Osteoblast (primary cell): ENCODE results near the gene SAMD3. TPM values are rescaled to one million over a fixed set of nuclear protein-coding genes. Genes with fewer than 3 reads are reported as not detected.
"Not testable (repeated sequence)": the region's sequence is repeated elsewhere in the genome, so short reads cannot be mapped to it uniquely, and the experiment has no call there.

Experiments used
- DNase-seq: peaks from one replicate; pipeline ENCODE4 v3.0.0; 2011; ENCODE audit warnings: low spot score, mixed read lengths; ENCODE audit not compliant: insufficient read length; ENCODE audit errors: missing footprints
- H2AFZ ChIP-seq: 2 replicates; pipeline ENCODE4 v1.6.0; 2011; ENCODE audit warnings: mild to moderate bottlenecking, low read length
- H3K27ac ChIP-seq: 2 replicates; pipeline ENCODE4 v1.5.1; 2011; ENCODE audit warnings: mild to moderate bottlenecking, low read depth, low read length, moderate library complexity
- H3K27me3 ChIP-seq: 2 replicates; pipeline ENCODE4 v1.6.0; 2012; ENCODE audit warnings: mild to moderate bottlenecking, control low read depth, inconsistent platforms, low read length, moderate library complexity; ENCODE audit not compliant: insufficient read depth
- H3K36me3 ChIP-seq: 2 replicates; pipeline ENCODE4 v1.5.1; 2011; ENCODE audit warnings: mild to moderate bottlenecking, low read length, control low read depth, moderate library complexity; ENCODE audit not compliant: insufficient read depth
- H3K4me1 ChIP-seq: 2 replicates; pipeline ENCODE4 v1.5.1; 2011; ENCODE audit warnings: mild to moderate bottlenecking, low read length, control low read depth, moderate library complexity; ENCODE audit not compliant: insufficient read depth
- H3K4me2 ChIP-seq: 2 replicates; pipeline ENCODE4 v1.6.0; 2011; ENCODE audit warnings: mild to moderate bottlenecking, low read length; ENCODE audit not compliant: insufficient read depth
- H3K4me3 ChIP-seq: fragments of 200-600 bp; sonication (generic); 3 replicates; pipeline ENCODE4 v1.5.1; 2012; ENCODE audit warnings: mild to moderate bottlenecking, low read length, inconsistent platforms; ENCODE audit not compliant: insufficient read depth
- H3K79me2 ChIP-seq: 2 replicates; pipeline ENCODE4 v1.6.0; 2012; ENCODE audit warnings: mild to moderate bottlenecking, low read length, control low read depth, inconsistent platforms; ENCODE audit not compliant: insufficient read depth
- H3K9me3 ChIP-seq: 2 replicates; pipeline ENCODE4 v1.5.1; 2011; ENCODE audit warnings: low read depth, low read length, control low read depth
- H4K20me1 ChIP-seq: 2 replicates; pipeline ENCODE4 v1.6.0; 2012; ENCODE audit warnings: mild to moderate bottlenecking, low read length, control low read depth; ENCODE audit not compliant: insufficient read depth
- total RNA-seq: library from RNA; depleted of rRNA; stranded (reverse); fragments of >200 nt; gene quantifications from 2 replicates; pipeline ENCODE4 v1.2.3, GENCODE V29; 2012
- TF ChIP-seq, protein P1 (sequence below): IDR thresholded peaks from 2 replicates; pipeline ENCODE4 v1.5.1; 2011; ENCODE audit warnings: mild to moderate bottlenecking, low read depth, low read length, moderate library complexity; ENCODE audit errors: extremely low read depth

The SAMD3 gene
- total RNA-seq, 1 donor: 0.72 TPM

DNA sequence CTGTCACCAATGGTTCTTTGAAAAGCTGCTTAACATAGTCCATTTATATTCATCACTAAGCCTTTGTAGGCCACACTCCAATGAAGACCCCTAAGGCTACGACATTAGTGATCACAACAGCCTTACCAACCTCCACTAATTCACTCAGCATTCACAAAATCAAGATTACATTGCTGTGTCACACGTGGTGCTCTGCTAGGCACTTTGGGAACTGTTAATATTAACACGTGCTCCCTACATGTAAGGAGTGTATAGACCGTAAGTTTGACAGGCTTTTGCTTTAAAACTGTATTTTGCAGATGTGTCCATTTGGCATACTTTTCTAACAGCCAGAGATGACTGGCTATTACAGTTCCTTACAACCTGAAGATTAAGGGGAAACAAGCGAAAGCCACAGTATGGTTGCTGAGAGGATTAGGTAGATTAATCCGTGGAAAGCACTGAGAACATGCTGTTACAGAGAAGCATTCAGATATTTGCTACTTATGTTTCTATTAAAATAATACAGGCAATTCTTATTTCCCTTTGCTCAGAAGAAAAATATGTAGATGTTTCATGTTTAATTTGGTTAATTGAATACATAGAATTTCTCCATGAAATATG lies 69.7 kb downstream of the SAMD3 start:
- H3K4me1 ChIP-seq: no peaks in the 10 kb centered on the region
- no peaks in the 10 kb centered on the region for H3K79me2 ChIP-seq
- no peak overlapping the region for H3K4me3 ChIP-seq
- DNase-seq: no peak
- H3K9me3 ChIP-seq: no peaks in the 10 kb centered on the region
- TF ChIP-seq, protein P1, sequence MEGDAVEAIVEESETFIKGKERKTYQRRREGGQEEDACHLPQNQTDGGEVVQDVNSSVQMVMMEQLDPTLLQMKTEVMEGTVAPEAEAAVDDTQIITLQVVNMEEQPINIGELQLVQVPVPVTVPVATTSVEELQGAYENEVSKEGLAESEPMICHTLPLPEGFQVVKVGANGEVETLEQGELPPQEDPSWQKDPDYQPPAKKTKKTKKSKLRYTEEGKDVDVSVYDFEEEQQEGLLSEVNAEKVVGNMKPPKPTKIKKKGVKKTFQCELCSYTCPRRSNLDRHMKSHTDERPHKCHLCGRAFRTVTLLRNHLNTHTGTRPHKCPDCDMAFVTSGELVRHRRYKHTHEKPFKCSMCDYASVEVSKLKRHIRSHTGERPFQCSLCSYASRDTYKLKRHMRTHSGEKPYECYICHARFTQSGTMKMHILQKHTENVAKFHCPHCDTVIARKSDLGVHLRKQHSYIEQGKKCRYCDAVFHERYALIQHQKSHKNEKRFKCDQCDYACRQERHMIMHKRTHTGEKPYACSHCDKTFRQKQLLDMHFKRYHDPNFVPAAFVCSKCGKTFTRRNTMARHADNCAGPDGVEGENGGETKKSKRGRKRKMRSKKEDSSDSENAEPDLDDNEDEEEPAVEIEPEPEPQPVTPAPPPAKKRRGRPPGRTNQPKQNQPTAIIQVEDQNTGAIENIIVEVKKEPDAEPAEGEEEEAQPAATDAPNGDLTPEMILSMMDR: no peak
- H3K27ac ChIP-seq: no peak overlapping the region
- no peaks in the 10 kb centered on the region for H4K20me1 ChIP-seq
- no peaks in the 10 kb centered on the region for H3K27me3 ChIP-seq
- no peaks in the 10 kb centered on the region for H3K36me3 ChIP-seq
- H3K4me2 ChIP-seq: no peak overlapping the region
- no peak overlapping the region for H2AFZ ChIP-seq

DNA sequence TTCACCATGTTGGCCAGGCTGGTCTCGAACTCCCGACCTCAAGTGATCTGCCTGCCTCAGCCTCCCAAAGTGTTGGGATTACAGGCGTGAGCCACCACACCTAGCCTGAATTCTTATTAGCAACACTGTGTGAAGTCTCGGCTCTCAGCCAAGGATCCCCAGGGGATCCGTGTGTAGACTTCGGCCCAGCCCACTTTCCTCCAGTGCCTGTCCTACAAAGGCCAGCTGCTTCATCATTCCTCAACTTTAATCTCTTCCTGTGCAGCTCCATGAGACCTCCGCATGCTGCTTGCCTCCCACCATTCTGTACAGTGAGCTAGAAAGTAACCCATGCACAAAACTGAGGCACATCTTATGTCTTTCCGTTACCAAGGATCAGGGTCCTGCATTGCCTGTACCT lies 71.8 kb downstream of the SAMD3 start:
- H4K20me1 ChIP-seq: no peaks in the 10 kb centered on the region
- no peaks in the 10 kb centered on the region for H3K27me3 ChIP-seq
- no peaks in the 10 kb centered on the region for H3K36me3 ChIP-seq
- H3K27ac ChIP-seq: no peak overlapping the region
- no peaks in the 10 kb centered on the region for H3K9me3 ChIP-seq
- no peaks in the 10 kb centered on the region for H3K4me1 ChIP-seq
- H2AFZ ChIP-seq: no peak overlapping the region
- H3K4me3 ChIP-seq: no peak overlapping the region
- no peak overlapping the region for H3K4me2 ChIP-seq
- TF ChIP-seq, protein P1: no peak
- no peaks in the 10 kb centered on the region for H3K79me2 ChIP-seq
- no peak for DNase-seq

GRCh38 chr6:130149016-130149415 lies 73.7 kb downstream of the SAMD3 start:
- DNase-seq, H3K27me3 ChIP-seq, H2AFZ ChIP-seq, H3K36me3 ChIP-seq, H3K27ac ChIP-seq, H4K20me1 ChIP-seq, H3K4me1 ChIP-seq, H3K9me3 ChIP-seq, H3K4me2 ChIP-seq, H3K4me3 ChIP-seq, H3K79me2 ChIP-seq: not testable (repeated sequence)

- Histone ChIP-seq H3K36me3 (no peaks in the 10 kb centered on the region), H3K9me3 (no peaks in the 10 kb centered on the region), H3K4me1 (no peaks in the 10 kb centered on the region), H3K79me2 (no peaks in the 10 kb centered on the region), H3K4me2 (no peak overlapping the region), H2AFZ (no peak overlapping the region), H4K20me1 (no peaks in the 10 kb centered on the region), H3K4me3 (no peak overlapping the region), H3K27ac (no peak overlapping the region), H3K27me3 (no peaks in the 10 kb centered on the region)
- TF ChIP-seq, protein P1: peak; percentile 24
- DNase-seq: no peak
Measured at GRCh38 chr6:130148181-130148580, 74.6 kb downstream of the SAMD3 start.
